SK-MEL-5 (cell line): ENCODE measurements around the gene SNX11. TPM values are rescaled to one million over a fixed set of nuclear protein-coding genes. Genes with fewer than 3 reads are reported as not detected.

ENCODE experiments used
- DNase-seq: peaks from one replicate; pipeline ENCODE4 v3.0.0-alpha.2; 2016; ENCODE audit warnings: low read depth, low spot score
- in situ Hi-C: cut with HindIII; loops from 2 replicates; pipeline ENCODE4 v1.10.0; 2016; ENCODE audit warnings: low sequenced_read_pairs, high pct_unique_total_duplicates, low pct_unique_long_range_greater_than_20kb
- total RNA-seq: library from RNA; depleted of rRNA; stranded (reverse); fragments of >200 nt; shearing (Covaris generic); gene quantifications from 2 replicates; pipeline ENCODE4 v1.2.3, GENCODE V29; 2014

Gene SNX11
- total RNA-seq, 1 experiment from 2014 or later, result 13.0 TPM

DNA sequence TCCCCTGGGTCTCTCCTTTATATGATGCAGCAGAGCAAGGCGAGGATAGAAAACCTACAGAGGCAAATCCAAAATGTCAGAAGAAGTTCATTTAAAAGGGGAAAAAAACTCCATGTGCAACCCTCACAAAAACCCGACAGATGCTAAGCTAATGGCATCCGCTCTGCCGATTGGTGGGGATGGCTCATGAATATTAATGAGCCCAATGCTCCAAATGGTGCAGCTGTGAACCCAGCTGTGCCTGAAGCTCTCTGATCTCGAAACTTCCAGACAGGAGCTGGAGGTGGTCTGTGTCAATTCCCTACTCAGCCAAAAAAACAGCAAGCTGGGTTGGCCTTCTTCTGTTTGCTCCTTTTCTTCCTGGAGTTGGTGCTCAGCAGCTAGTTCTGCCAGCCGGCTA, 15.5 kb downstream of the SNX11 start:
- no peak for DNase-seq
- in situ Hi-C loops, result no loop called here

DNA sequence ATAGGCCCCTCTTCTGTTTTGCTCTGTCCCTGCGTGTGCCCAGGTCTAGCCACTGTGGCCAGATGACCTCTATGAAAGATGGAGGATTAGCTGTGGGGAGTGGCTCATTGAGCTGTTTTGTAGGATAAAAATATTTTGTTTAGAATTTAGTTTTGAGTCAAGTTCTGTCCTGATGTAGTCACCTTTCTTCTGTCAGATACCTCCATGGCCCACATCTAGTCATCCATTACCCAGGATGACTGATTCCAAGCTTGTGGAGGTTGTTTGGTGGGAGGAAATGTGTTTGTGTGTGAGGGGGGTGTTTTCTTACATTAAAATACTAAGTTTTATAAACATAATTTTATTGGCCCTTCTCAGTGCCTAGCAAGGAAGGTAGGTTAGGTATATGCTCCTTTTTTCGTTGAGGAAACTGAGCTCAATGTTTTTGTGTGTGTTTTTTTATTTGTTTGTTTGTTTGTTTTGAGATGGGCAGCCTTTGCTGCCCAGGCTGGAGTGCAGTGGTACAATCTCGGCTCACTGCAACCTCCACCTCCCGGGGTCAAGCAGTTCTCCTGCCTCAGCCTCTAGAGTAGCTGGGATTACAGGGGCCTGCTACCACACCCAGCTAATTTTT, 16.3 kb downstream of the SNX11 start:
- no peak for DNase-seq
- in situ Hi-C loops, result no loop called here

GRCh38 chr17:48125829-48126531, 18.4 kb downstream of the SNX11 start:
- in situ Hi-C loops, result no loop called here
- no peak for DNase-seq

DNA sequence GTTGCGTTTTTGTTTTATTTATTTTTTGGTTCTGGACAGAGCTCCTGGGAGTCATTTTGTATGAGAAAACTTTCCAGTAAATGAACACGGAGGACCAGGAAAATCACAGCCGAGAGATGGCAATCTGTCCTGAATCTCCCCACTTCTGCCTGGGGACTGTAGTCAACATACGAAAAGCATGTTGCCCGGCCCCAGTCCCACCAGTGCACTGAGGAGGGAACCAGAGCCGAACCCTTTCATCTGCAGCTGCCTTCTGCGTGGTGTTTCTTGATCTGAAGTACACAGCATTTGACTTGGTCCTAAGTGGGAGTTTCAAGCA, 18.9 kb downstream of the SNX11 start:
- in situ Hi-C loops, result no loop called here
- DNase-seq, result no peak

DNA sequence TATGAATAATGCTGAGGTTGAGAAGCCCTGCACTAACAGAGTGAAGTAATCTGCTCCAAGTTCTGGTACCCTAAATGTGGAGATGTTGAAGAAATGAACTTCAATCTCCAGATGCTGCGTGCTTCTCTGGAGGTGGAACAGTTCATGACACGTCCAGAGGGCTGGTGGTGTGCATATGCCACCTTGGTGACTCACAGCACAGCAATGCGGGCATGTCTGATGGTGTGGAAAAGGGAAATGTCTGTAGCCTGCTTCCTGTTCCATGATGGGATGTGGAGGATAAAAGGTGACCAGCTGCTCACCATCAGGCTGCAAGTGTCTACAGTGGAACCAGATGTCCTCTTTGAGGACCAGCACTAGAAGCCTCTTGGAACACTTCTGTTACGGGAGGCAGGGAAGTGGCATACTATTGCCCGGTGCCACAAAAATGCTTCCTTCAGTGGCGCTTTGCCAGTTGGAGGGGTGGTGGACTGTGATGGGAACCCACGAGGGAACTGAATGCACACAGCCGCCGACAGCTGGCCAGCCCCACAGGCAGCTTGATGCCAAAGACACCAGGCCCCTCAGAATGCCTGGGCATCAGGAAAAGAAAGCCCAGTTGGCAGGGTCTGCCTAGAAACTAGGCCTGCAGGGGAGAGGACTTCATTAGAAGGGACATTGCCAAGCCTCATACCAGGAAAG, 19.9 kb downstream of the SNX11 start:
- in situ Hi-C loops, result no loop called here
- DNase-seq, result no peak

GRCh38 chr17:48128400-48128799, 20.8 kb downstream of the SNX11 start:
- in situ Hi-C loops, result no loop called here
- no peak for DNase-seq

DNA sequence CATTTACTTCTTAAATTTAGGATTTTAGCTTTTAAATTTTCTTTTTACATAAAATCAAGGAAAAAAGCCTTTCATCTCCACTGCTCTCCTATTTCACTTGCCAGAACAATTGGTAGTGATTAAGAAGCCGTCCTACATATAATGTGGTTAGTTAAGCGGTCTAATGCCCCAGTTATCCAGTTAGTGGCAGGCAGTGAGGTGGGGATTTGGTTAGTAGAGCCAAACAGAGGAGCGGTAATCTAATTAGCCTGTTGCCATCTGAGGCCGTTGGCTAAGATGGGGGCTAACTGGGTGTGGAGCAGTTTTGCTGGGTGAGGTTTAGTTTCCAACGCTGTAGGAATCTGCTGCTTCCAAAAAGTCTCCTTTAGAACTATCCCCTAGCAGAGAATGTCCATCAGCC, 22.4 kb downstream of the SNX11 start:
- no peak for DNase-seq

DNA sequence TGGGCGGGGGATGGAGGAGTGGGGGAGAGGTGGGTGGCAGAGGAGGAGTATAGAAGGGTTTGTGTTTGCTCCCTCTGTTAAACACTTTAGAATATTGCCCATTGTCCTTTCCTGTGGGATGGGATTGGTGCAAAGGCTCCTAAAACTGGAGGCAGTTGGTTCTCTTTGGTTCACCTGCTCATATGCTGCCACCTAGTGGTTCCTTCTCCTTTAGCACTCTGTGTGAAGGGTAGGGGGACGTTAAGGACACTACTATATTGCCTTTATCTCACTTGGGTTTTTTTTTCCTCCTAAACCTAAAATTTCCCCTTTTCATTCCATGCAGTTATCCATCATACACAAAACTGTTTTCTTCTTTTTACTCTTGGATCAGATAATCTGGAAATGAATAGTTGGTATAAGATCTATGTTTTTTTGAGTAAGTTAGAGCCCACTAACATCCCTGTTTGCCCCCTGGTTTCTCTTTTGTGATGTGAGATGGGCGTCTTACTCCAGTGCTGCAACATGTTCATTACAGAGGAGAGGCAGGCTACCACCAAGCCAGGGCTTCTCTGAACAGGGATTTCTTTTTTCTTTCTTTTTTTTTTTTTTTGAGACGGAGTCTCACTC, 23.8 kb downstream of the SNX11 start:
- in situ Hi-C loops, result no loop called here
- DNase-seq, result peak; percentile 89

More for the DNA sequence above, 22.4 kb downstream of the SNX11 start:
- in situ Hi-C loops, result no loop called here

DNA sequence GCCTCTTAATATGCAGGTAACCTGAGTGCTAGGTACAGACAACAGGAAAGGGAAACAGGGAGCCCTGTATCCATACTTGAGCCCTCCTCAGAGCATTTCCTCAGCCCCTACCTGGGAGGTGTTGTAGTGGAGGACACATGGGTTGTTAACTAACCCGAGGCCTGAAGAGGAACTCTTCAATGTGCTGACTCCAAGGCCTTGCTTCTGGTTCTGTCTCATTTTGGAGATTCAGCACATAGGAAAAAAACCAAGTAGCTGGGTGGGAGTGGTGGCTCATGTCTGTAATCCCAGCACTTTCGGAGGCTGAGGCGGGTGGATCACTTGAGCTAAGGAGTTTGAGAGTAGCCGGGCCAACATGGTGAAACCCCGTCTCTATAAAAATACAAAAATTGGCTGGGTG, 24.8 kb downstream of the SNX11 start:
- no peak for DNase-seq
- in situ Hi-C loops, result no loop called here

DNA sequence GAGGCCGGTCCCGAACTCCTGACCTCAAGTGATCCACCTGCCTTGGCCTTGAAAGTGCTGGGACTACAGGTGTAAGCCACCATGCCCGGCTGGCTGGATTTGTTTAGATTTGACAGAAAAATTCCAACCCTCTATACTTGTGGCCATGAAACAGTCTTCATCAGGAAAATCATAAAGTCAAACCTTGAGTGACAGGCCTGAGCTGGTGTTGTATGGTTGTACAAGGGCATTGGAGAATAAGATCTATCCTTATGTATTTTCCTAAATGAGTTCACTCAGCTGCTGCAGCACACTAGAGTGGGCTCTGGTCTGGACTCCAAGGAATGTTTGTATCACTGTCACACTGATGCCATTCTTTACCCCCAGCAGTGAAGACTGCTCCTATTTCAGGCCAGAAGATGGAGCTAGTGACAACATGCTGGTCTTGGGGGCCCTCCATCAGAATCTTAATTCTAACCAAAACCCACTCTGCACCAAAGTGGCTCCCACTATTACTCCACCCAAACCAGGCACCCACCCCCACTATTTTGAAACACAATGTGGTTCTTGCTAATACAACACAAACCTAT, 27.4 kb downstream of the SNX11 start:
- DNase-seq, result peak; percentile 40
- in situ Hi-C loops, result no loop called here

DNA sequence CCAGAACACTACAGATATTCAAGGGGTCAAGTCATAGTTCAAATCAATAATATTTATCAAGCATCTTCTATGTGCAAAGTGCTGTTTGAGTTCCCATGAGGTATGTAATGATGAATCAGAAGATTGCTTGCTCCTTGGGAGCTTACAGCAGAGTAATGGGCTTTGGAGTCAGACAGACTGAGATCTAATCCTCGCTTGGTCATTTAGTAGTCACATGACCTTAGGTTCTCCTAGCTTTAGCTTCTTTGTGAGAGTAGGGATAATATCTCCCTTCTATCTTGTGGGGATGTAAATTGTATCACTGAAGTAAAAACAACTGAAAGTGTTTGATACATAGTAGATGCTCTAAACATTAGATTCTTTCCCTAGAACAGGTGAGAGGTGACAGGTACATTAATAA, 30.1 kb downstream of the SNX11 start:
- in situ Hi-C loops, result no loop called here
- no peak for DNase-seq

DNA sequence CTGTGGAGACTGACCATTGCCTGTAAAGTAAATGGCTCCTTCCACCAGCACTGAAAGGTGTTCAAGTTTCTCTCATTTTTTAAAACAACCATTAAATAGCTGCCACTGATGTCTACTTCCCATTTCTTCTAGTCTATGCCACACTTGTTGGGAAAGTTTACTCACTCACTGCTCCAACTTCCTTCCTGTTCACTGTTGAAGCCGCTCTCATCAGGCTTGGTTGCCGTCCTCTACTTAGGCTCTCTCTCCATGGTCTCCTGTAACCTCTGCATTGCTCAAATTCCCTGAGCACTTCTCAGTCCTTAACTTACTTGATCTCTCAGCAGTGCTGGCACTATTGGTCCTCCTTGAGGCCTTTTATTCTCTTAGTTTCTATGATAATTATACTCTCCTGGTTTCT, 32.4 kb downstream of the SNX11 start:
- in situ Hi-C loops, result no loop called here
- DNase-seq, result no peak

GRCh38 chr17:48143629-48144028, 36.1 kb downstream of the SNX11 start:
- in situ Hi-C loops, result no loop called here
- no peak for DNase-seq

- DNase-seq, result no peak
- in situ Hi-C loops, result no loop called here
These were observed 36.7 kb downstream of the SNX11 start for GRCh38 chr17:48144231-48144630.

DNA sequence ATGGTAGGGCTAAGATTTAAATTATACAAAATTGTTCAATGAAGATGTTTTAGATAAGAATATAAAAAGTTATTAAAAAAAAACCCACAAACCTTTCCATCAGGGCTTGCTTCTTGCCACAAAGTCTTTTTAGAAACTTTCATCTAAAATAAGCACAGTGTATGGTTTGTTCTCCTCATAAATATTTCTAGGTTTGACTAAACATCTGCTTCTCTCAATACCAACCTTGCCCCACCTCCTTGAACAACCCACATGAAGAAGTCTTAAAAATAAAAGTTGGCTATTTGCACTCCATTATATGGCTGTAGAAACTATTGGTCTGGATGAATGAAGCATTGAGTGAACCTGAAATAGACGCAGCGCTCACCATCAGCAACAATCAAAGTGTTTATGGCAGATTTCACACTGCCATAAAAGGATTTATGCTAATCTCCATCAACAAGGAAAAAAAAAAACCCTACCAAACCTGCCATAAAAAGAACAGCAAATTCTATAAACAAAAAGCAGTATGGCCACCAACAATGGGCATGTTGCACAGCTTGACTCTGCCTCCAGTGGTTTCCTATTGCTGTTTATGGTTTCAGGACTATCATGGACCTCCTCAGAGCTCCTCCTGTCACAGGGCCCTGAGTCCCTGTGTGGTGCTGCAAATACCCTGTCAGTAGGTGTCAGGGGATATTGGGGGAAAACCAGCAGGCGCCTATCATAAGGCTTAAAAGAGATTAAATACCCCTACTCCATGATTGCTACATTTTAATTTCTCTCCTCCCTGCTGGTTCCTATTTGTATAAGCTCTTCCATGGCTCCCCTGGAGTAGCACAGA, 37.6 kb downstream of the SNX11 start:
- no peak for DNase-seq
- in situ Hi-C loops, result no loop called here

- in situ Hi-C loops, result no loop called here
- DNase-seq, result peak; percentile 48
These were observed 40.6 kb downstream of the SNX11 start for GRCh38 chr17:48148029-48148770.
